Endothelial cell of umbilical vein (primary cell): ENCODE data around the gene NRDC. TPM values are rescaled to one million over a fixed set of nuclear protein-coding genes. Genes with fewer than 3 reads are reported as not detected.

Experiments
- BruUV-seq: library from RNA; stranded (reverse); fragments of 400-500 nt; replicated peaks from 2 replicates; lab custom pipeline; 2021; lab: Mats Ljungman, UMichigan
- CTCF ChIA-PET: fragments of 300-600, 350-600 bp; sonication (Branson Sonifier 250); formaldehyde crosslinking; loops from one replicate; lab custom pipeline; 2021; ENCODE audit warnings: antibody characterized with exemption, inconsistent platforms; lab: Charles Lee
- POLR2A ChIA-PET: fragments of 300-600, 350-600 bp; sonication (Branson Sonifier 250); formaldehyde crosslinking; loops from one replicate; lab custom pipeline; 2021; ENCODE audit warnings: antibody characterized with exemption, inconsistent platforms; lab: Charles Lee
- DNase-seq: peaks from one replicate; pipeline ENCODE4 v3.0.0-alpha.2; 2011; ENCODE audit warnings: low read depth, low spot score
- FAIRE-seq: peaks from 2 replicates; lab custom pipeline; 2011; peaks lifted over from hg19 to GRCh38; lab: Jason Lieb, UNC
- H2AFZ ChIP-seq: 2 replicates; pipeline ENCODE4 v1.6.0; 2012; ENCODE audit warnings: low read depth, low read length, control low read depth, inconsistent platforms
- H3K27ac ChIP-seq: 2 replicates; pipeline ENCODE4 v1.5.1; 2011; ENCODE audit warnings: low read depth, mild to moderate bottlenecking, control low read depth, low read length, moderate library complexity; ENCODE audit not compliant: insufficient read depth
- H3K27me3 ChIP-seq, 2 experiments: 2 replicates each; pipeline versions ENCODE4 v1.6.0 to v1.6.1; 2011; ENCODE audit warnings: low read length in 2 of 2, mixed read lengths in 1 of 2; ENCODE audit not compliant: control insufficient read depth in 2 of 2, insufficient read depth in 2 of 2
- H3K36me3 ChIP-seq, 2 experiments: 2 replicates in 1 of 2; 3 replicates in 1 of 2; pipeline ENCODE4 v1.5.1; 2011; ENCODE audit warnings: low read length in 2 of 2, mild to moderate bottlenecking in 1 of 2, moderate library complexity in 1 of 2; ENCODE audit not compliant: control insufficient read depth in 2 of 2, insufficient read depth in 2 of 2; ENCODE audit errors: extremely low read depth in 1 of 2
- H3K4me1 ChIP-seq: 3 replicates; pipeline ENCODE4 v1.5.1; 2011; ENCODE audit warnings: mild to moderate bottlenecking, low read length; ENCODE audit not compliant: control insufficient read depth, insufficient read depth; ENCODE audit errors: extremely low read depth
- H3K4me2 ChIP-seq: 2 replicates; pipeline ENCODE4 v1.6.1; 2011; ENCODE audit warnings: low read length, control low read depth, mixed read lengths; ENCODE audit not compliant: insufficient read depth
- H3K4me3 ChIP-seq, 3 experiments: fragments of 200-600 bp in 1 of 3; sonication (generic), shearing (Covaris generic) in 1 of 3; replicated peaks in 1 of 3; 2 replicates each; pipeline ENCODE4 v1.5.1; 2011 to 2016; ENCODE audit warnings: control low read depth in 3 of 3, low read length in 3 of 3, mild to moderate bottlenecking in 2 of 3, inconsistent platforms in 1 of 3, low read depth in 1 of 3, moderate library complexity in 1 of 3; ENCODE audit not compliant: insufficient read depth in 1 of 3
- H3K79me2 ChIP-seq: 2 replicates; pipeline ENCODE4 v1.6.0; 2012; ENCODE audit warnings: low read length, inconsistent platforms; ENCODE audit not compliant: control insufficient read depth, insufficient read depth
- H3K9ac ChIP-seq: replicated peaks from 2 replicates; pipeline ENCODE3; 2011; ENCODE audit warnings: low read length, control low read depth; ENCODE audit not compliant: insufficient read depth; ENCODE audit errors: extremely low read depth
- H3K9me1 ChIP-seq: replicated peaks from 3 replicates; pipeline ENCODE4 v1.6.0; 2011; ENCODE audit warnings: mild to moderate bottlenecking, low read length; ENCODE audit not compliant: control insufficient read depth, insufficient read depth; ENCODE audit errors: extremely low read depth
- H3K9me3 ChIP-seq: replicated peaks from 2 replicates; pipeline ENCODE4 v1.5.1; 2012; ENCODE audit warnings: low read length, inconsistent platforms; ENCODE audit not compliant: control insufficient read depth, insufficient read depth
- H4K20me1 ChIP-seq: replicated peaks from 2 replicates; pipeline ENCODE3; 2011; ENCODE audit warnings: mild to moderate bottlenecking, low read length; ENCODE audit not compliant: control insufficient read depth, insufficient read depth; ENCODE audit errors: extremely low read depth
- FOS ChIP-seq: IDR thresholded peaks from 2 replicates; pipeline ENCODE4 v1.6.1; 2011; ENCODE audit warnings: mild to moderate bottlenecking, low read length, moderate library complexity, borderline replicate concordance; ENCODE audit not compliant: insufficient read depth
- GATA2 ChIP-seq: IDR thresholded peaks from 2 replicates; pipeline ENCODE4 v1.7.0; 2011; ENCODE audit warnings: low read depth, mild to moderate bottlenecking, moderate library complexity, mixed read lengths, low read length; ENCODE audit not compliant: insufficient read length, insufficient read depth
- JUN ChIP-seq: IDR thresholded peaks from 2 replicates; pipeline ENCODE4 v1.6.1; 2011; ENCODE audit warnings: borderline replicate concordance, low read depth; ENCODE audit not compliant: insufficient read length, insufficient read depth
- MYC ChIP-seq: IDR thresholded peaks from one replicate; pipeline ENCODE4 v1.6.1; 2011; ENCODE audit warnings: mild to moderate bottlenecking, low read depth, low read length
- POLR2A ChIP-seq: IDR thresholded peaks from 2 replicates; pipeline ENCODE4 v1.6.1; 2012; ENCODE audit warnings: low read depth, mild to moderate bottlenecking, control low read depth, low read length
- dilution Hi-C: fragments of 300-500 bp; cut with MboI; formaldehyde crosslinking; loops from one replicate; pipeline ENCODE4 v1.15.0; 2019; ENCODE audit warnings: low sequenced_read_pairs; ENCODE audit not compliant: extremely low pct_ligation_motif_present
- intact Hi-C: fragments of 100-400 bp; cut with micrococcal nuclease; formaldehyde crosslinking; loops from one replicate; pipeline ENCODE4 v1.10.0; 2022
- polyA plus RNA-seq, 4 experiments: library from polyadenylated mRNA; depleted of rRNA in 3 of 4; stranded (reverse) in 3 of 4; unstranded in 1 of 4; fragments of >200 nt; gene quantifications; 2 replicates each; pipeline versions ENCODE4 v1.2.1 to v1.2.3, GENCODE V29; 2011 to 2012; ENCODE audit warnings: missing spikeins in 1 of 4
- total RNA-seq: library from RNA; stranded (reverse); gene quantifications from 2 replicates; pipeline ENCODE4 v1.2.3, GENCODE V29; 2021
- TF ChIP-seq, protein P1 (sequence below), 2 donors: IDR thresholded peaks; 1 replicate in 1 of 2; 2 replicates in 1 of 2; pipeline ENCODE4 v1.5.1; 2011; ENCODE audit warnings: low read length in 2 of 2, mild to moderate bottlenecking in 2 of 2, moderate library complexity in 2 of 2, control low read depth in 1 of 2, inconsistent platforms in 1 of 2, low read depth in 1 of 2; ENCODE audit not compliant: insufficient read depth in 1 of 2; ENCODE audit errors: extremely low read depth in 1 of 2
- TF ChIP-seq, protein P2 (sequence below): IDR thresholded peaks from 2 replicates; pipeline ENCODE4 v1.6.1; 2011; ENCODE audit not compliant: insufficient read depth, insufficient read length

Gene NRDC
- total and polyA plus RNA-seq, 2 donors (not counting 3 experiments of a cell fraction or from before 2014, with no cell fraction given) = 41.8 to 146 TPM

DNA sequence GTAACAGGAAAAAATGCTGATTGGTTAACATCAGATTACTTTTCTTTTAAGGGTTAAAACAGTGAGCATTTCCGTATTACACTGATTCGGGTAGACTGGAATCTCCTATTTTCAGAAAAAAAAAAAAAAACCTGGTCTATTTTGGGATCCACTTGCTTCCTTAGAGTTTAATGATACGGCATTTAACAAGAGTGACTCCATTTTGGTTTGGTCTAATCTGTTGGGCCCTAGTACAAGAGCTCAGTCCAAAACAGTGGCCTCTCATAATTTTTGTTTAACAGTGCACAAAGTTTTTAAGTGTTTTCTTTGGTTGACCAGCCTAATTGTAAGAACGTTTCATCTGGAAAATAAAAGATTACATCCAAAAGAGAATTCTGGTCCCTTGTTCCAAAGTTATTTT is 120.2 kb downstream of the NRDC start:
- H2AFZ ChIP-seq = no peak overlapping the region
- DNase-seq (no peak), FAIRE-seq (no peak)
- H3K27me3 ChIP-seq = no peaks in the 10 kb centered on the region
- no peak overlapping the region for H3K4me3 ChIP-seq
- H3K36me3 ChIP-seq = no peaks in the 10 kb centered on the region
- no peak overlapping the region for H3K9ac ChIP-seq
- H3K4me2 ChIP-seq = no peak overlapping the region
- TF ChIP-seq JUN (no peak), POLR2A (no peak), GATA2 (no peak), FOS (no peak), MYC (no peak)
- TF ChIP-seq, protein P1, sequence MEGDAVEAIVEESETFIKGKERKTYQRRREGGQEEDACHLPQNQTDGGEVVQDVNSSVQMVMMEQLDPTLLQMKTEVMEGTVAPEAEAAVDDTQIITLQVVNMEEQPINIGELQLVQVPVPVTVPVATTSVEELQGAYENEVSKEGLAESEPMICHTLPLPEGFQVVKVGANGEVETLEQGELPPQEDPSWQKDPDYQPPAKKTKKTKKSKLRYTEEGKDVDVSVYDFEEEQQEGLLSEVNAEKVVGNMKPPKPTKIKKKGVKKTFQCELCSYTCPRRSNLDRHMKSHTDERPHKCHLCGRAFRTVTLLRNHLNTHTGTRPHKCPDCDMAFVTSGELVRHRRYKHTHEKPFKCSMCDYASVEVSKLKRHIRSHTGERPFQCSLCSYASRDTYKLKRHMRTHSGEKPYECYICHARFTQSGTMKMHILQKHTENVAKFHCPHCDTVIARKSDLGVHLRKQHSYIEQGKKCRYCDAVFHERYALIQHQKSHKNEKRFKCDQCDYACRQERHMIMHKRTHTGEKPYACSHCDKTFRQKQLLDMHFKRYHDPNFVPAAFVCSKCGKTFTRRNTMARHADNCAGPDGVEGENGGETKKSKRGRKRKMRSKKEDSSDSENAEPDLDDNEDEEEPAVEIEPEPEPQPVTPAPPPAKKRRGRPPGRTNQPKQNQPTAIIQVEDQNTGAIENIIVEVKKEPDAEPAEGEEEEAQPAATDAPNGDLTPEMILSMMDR (IDR thresholded peaks at IDR 0.05; ENCODE audit: extremely low read depth in 1 of 2, insufficient read depth in 1 of 2, low read depth in 1 of 2, low read length in 2 of 2) = no peak
- TF ChIP-seq, protein P2, sequence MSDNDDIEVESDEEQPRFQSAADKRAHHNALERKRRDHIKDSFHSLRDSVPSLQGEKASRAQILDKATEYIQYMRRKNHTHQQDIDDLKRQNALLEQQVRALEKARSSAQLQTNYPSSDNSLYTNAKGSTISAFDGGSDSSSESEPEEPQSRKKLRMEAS = no peak
- no peaks in the 10 kb centered on the region for H4K20me1 ChIP-seq
- no peaks in the 10 kb centered on the region for H3K9me1 ChIP-seq
- peaks cover 7% of the 10 kb centered on the region for H3K4me1 ChIP-seq
- dilution Hi-C loops = no loop called here
- intact Hi-C loops = no loop called here
- no peaks in the 10 kb centered on the region for H3K9me3 ChIP-seq
- H3K27ac ChIP-seq = no peak overlapping the region
- CTCF ChIA-PET = interaction anchor here (0.6 kb wide), 1 partner anchor 159 kb away, joined by 3 read pairs; no protein-coding TSS in a partner anchor
- BruUV-seq = no TSS peak
- POLR2A ChIA-PET = interaction anchor here (0.7 kb wide), 1 partner anchor 10 kb away, joined by 4 read pairs; no protein-coding TSS in a partner anchor
- no peaks in the 10 kb centered on the region for H3K79me2 ChIP-seq
